Limb (tissue), 2 donors: ENCODE results near the gene RFPL2.
A peak's percentile ranks its signal among the peaks of the same experiment; 100 is the strongest.
"Not testable (repeated sequence)": the region's sequence is repeated elsewhere in the genome, so short reads cannot be mapped to it uniquely, and the experiment has no call there.

Source experiments
- DNase-seq, 2 donors: peaks; one replicate each; pipeline ENCODE4 v3.0.0-alpha.2; 2016; ENCODE audit errors: extremely low spot score in 2 of 2

The RFPL2 gene

DNA sequence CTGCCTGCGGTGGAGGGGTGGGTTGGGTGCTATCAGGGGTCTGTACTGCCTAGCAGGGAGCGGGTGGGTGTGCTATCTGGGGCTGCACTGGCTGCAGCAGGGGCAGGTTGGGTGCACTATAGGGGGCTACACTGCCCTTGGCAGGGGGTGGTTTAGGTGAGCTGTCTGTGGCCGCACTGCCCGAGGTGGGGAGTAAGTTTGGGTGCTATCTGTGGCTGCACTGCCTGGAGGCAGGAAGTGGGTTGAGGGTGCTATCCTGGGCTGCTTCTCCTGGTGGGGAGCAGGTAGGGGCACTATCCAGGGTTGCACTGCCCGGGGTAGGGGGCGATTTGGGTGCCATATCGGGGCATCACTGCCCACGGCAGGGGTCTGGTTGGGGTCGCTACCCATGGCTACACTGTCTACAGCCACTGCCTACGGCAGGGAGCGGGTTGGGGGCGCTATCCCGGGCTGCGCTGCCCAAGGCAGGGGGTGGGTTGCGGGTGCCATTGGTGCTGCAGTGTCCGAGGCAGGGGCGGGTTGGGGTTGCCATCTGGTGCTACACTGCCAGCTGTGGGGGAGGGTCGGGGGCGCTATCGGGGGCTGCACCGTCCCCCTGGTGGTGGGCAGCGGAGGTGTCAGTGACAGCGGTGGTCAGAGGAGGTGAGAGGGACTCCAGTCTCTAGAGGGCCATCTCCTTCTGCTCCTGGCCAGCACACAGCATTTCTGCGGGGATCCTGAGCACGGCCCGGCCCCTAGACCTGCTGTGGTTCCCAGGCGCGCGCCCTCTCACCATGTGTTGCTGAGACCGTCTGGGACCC lies 1.3 kb upstream of the RFPL2 start:
- no peak for DNase-seq

- DNase-seq = no peak
Observed at GRCh38 chr22:32204040-32204855, 625 bp downstream of the RFPL2 start.

DNA sequence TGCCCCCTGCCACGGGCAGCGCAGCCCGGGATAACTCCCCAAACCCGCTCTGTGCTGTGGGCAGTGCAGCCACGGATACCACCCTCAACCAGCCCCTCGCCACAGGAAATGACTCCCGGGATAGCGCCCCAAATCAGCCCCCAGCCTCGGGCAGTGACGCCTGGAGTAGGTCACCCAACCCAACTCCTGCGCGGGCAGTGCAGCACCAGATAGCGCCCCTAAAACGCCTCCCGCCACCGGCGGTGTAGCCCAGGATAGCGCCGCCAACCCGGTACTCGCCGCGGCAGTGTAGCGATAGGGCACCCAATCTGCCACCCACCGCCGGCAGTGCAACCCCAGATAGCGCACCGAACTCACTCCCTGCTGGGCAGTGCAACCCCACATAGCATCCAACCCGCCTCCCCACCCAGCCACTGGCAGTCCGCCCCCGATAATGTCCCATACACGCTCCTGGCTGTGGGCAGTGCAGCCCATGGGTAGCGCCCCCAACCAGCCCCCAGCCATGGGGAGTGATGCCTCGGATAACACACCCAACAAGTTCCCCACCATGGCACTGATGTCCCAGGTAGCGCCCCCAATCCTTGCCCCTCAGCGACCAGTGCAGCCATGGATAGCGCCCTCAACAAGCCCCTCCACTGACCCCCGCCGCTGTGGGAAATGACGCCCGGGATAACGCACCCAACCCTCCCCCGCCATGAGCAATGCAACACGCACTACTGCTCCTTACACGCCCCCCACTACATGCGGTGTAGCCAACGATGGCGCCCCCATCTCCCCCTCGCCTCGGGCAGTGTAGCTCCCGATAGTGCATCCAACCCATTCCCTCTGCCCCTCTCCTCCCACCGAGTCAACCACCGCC lies 1.5 kb downstream of the RFPL2 start:
- DNase-seq = no peak

GRCh38 chr22:32202539-32203180 lies 2.2 kb downstream of the RFPL2 start:
- peak; percentile 18 to 60 for DNase-seq

DNA sequence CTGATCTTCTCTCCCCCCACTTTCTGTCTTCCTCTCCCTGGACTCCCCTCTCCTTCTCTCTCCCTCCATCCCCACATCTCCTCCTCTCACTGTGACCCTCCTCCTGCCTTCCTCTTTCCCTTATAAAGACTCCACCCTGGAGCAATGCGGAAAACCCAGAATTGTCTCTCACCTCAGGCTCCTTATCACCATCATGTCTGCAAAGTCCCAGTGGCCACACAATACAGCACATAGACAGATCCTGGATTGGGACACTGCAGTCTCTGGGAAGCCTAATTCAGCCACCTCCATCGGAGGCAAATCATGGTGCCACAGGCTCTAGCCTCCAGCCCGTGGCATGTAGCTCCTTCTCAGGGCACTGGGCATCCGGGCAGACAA lies 2.7 kb downstream of the RFPL2 start:
- no peak for DNase-seq

GRCh38 chr22:32200752-32201151 lies 4.1 kb downstream of the RFPL2 start:
- no peak for DNase-seq

DNA sequence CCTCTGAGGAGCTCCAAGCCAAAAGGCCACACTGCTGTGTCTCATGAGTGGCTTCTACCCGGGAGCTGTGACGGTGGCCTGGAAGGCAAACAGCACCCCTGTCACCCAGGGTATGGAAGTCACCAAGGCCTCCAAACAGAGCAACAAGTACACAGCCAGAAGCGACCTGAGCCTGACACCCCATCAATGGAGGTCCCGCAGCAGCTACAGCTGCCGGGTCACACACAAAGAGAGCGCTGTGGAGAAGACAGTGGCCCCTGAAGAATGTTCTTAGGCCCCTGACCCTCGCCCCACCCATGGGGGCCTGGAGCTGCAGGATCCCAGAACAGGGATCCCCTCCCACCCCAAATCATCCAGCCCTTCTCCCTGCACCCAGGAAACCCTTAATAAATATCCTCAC lies 4.9 kb downstream of the RFPL2 start:
- no peak for DNase-seq

GRCh38 chr22:32199341-32199740 lies 5.5 kb downstream of the RFPL2 start:
- no peak for DNase-seq

GRCh38 chr22:32197553-32198226 lies 7.2 kb downstream of the RFPL2 start:
- not testable (repeated sequence) for DNase-seq

DNA sequence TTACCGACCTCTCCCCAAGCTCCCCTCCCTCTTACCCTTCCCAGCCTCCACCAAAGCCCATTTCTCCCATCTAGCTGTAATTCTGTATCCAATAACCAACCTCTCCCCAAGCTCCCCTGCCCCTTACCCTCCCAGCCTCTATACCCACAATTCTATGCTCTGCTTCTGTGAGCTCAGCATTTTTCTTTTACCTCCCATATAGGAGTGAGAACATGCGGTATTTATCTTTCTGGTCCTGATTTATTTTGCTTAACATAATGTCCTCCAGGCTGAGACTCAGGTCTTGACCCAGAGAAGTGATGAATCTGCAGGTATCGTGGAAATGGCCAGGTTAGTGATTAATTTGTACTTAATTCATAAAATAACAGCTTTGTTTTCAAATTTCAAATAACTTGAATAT lies 9.0 kb downstream of the RFPL2 start:
- DNase-seq = not testable (repeated sequence)

DNA sequence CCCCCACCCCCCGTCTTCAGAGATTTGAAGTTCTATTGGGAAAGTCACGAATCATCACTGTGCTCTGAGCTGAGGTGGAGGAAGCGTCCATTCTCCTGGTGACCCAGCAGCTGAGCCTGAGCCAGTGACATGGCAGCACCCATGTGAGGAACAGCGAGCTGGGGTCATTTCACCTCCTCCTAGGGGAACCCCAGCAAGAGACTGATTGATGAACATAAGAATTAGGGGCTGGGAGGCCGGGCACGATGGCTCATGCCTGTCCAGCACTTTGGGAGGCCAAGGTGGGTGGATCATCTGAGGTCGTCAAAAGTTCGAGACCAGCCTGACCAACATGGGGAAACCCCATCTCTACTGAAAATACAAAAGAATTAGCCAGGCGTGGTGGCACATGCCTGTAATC lies 11.5 kb downstream of the RFPL2 start:
- not testable (repeated sequence) for DNase-seq

DNA sequence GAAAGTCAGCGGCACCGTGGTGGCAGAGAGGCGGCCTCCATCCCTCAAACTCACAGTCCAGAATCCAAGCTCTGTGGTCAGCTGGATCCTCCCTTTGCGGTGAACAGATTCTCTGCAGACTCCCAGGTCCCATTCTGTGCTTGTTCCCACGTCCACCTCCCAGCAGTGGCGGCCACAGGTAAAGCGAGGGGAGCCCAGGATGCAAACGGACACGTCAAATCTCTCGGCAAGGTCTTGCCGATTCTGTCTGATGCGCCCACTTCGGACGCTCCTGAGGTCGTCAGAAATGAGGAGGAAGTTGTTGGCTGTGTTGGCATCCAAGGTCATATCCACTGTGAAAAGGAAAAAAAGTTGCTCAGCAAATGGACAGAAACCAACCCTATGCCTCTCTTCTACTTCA lies 13.9 kb downstream of the RFPL2 start:
- not testable (repeated sequence) for DNase-seq

DNA sequence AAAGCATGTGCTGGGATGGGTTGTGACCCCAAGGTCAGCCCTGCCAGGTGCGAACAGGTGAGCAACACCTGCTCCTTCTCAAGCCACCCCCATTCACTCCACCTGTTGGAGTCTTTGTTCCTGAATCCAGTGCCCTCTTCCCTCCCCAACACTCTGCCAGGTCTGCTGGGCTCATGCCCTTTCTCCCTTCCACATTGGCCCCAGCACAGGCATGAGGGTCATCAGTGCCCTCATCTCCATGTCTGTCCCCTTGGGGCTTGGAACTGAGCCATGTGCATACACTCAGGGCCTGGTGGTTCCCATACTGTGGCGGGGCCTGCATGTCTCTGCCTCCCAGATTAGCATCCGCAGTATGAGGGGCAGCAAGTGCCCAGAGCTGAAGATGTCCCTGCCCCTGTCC lies 19.1 kb downstream of the RFPL2 start:
- peak in 1 of 2 donors; percentile 7 for DNase-seq

GRCh38 chr22:32183625-32184024 lies 21.2 kb downstream of the RFPL2 start:
- no peak for DNase-seq

GRCh38 chr22:32181043-32181442 lies 23.8 kb downstream of the RFPL2 start:
- no peak for DNase-seq

- peak in 1 of 2 donors; percentile 19 for DNase-seq
Observed at GRCh38 chr22:32177221-32177765, 27.6 kb downstream of the RFPL2 start.

DNA sequence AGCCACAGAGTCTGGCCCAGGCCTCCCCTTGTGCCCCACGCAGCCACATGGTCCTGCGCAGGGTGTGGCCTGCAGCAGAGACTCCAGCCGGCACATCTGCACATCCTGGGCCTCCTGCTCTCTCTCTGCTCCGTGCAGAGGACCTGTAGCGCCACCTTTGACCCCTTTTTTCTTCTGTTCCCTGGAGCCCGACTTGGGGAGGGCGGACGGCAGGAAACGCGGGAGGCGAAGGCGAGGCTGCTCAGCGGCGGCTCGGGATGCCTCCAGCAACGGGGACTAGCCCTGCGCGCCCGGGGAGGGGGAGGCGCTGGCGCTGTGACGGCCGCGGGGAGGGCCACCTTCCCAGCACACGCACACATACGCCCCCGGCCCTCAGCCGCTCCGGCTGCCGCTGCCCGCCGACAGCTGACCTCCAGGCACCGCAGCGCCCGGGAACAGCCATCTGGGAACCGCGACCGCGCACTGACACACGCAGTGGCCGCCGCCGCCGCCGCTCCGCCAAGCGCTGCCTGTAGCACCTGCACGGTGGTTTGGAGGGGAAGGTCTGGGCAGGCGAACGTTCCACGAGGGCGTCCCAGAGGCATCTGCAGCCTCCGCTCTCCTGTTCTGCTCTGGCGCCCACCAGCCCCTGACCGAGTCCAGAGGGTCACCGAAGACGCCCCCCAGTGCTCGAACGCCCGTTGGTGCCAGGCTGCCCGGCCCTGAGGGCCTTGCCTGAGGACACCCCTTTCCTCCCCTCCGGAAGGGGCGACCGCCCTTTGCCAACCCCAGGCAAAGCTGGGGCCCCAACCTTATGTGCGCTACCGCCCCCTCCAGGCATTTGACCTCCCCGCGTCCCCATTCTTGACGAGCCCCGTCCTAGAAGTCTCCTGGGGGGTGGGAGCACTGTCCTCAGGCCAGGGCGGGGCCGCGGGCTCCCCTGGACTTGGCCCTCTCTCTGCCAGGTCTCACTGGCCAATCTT lies 28.9 kb downstream of the RFPL2 start:
- peak in 1 of 2 donors; percentile 27 for DNase-seq

DNA sequence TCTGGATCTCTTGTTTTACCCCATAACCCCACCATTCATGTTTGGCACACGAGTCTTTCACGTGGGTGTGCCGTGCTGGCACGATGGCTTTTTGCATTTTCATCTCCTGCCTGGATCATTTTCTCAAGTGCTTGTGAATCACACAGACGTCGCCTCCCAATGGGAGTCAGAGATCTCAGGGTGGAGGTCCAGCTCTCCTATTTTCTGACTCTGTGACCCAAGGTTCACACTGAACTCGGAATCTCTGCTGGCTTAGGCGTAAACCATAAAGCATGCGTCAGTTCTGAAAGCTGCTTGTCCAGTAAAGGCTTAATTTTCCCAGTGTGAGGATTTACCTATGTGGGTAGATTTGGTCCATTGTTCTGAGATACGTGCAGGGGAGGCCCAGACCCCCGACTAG lies 29.8 kb downstream of the RFPL2 start:
- DNase-seq = peak in 1 of 2 donors; percentile 9

- DNase-seq = no peak
Observed at GRCh38 chr22:32165681-32166080, 39.2 kb downstream of the RFPL2 start.
